ENCODE measurements around the gene IER5L. TPM values are rescaled to one million over a fixed set of nuclear protein-coding genes. Genes with fewer than 3 reads are reported as not detected.

The IER5L gene
- total RNA-seq, 1 experiment from 2014 or later, result 4.6 TPM

DNA sequence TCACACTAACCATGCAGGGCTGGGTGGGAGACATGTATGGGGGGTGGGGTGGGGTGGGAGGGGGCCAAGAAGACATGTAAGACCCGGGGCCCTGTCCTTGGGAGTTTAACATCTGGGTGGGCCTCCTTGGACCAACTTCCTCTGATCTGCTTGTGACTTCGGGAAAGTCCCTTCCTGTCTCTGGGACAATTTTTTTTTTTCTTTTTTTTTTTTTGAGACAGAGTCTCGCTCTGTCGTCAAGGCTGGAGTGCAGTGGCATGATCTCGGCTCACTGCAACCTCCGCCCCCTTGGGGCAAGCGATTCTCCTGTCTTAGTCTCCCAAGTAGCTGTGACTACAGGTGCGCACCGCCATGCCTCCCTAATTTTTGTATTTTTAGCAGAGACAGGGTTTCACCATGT is 23.8 kb upstream of the IER5L start (continued):
- TF ChIP-seq, protein P1, sequence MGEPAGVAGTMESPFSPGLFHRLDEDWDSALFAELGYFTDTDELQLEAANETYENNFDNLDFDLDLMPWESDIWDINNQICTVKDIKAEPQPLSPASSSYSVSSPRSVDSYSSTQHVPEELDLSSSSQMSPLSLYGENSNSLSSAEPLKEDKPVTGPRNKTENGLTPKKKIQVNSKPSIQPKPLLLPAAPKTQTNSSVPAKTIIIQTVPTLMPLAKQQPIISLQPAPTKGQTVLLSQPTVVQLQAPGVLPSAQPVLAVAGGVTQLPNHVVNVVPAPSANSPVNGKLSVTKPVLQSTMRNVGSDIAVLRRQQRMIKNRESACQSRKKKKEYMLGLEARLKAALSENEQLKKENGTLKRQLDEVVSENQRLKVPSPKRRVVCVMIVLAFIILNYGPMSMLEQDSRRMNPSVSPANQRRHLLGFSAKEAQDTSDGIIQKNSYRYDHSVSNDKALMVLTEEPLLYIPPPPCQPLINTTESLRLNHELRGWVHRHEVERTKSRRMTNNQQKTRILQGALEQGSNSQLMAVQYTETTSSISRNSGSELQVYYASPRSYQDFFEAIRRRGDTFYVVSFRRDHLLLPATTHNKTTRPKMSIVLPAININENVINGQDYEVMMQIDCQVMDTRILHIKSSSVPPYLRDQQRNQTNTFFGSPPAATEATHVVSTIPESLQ (CRISPR knock-in tag; IDR thresholded peaks at IDR 0.05), result no peak

DNA sequence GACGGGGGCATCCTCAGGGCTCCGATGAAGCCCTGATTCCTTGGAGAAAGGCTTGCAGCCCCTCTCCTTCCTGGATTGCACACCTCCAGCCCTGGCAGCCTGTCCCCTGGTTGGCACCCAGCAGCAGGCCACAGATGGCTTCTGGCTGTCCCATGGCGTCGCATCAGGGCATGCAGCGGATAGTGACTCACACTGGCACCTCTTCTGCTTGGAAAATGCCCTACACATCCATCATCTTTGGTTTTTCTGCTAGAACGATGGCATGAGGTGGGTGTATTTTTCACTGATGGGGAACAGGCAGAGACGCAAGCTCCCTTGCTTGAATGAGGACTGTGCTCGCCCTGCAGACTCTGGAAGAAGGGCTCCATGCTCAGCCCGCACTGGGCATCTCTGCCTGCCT is 23.2 kb upstream of the IER5L start:
- POLR2A ChIA-PET, result no interaction called here

DNA sequence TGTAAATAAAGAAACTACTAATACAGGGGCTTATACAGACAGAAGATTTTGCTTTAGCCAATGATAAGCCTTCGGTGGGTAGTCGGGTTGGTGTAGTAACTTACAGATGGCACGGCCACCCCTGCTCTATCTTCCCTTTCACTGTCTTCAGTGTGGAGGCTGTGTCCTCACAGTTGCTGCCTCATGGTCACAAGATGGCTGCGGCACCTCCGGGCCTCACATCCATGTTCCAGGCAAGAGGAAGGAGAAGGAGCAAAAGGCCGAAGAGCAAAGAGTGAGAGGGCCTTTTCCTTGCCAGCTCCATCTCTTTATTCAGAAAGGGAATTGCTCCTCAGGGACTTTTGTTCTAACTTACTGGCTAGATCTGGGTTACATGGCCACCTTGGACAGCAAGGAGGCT is 22.2 kb upstream of the IER5L start:
- DNase-seq (ENCODE audit: low spot score) (no peak), ATAC-seq (no peak)
- H3K9me3 Mint-ChIP-seq, result no peaks in the 10 kb centered on the region
- POLR2A ChIA-PET, result no interaction called here
- peaks cover 9% of the 10 kb centered on the region for H3K4me1 Mint-ChIP-seq
- TF ChIP-seq CREB1 (CRISPR knock-in tag; IDR thresholded peaks at IDR 0.05), result no peak
- TF ChIP-seq GTF2I (CRISPR knock-in tag; conservative IDR thresholded peaks at IDR 0.05), result peak; percentile 68
- CTCF ChIA-PET, result no interaction called here
- no peak overlapping the region for H3K4me3 Mint-ChIP-seq
- H3K36me3 Mint-ChIP-seq, result no peaks in the 10 kb centered on the region
- no peak overlapping the region for H3K27ac Mint-ChIP-seq
- peaks cover 25% of the 10 kb centered on the region for H3K27me3 Mint-ChIP-seq (ENCODE audit: low read depth)

More for the DNA sequence above, 23.2 kb upstream of the IER5L start:
- Mint-ChIP-seq H3K9me3 (no peaks in the 10 kb centered on the region), H3K4me3 (no peak overlapping the region), H3K27ac (no peak overlapping the region), H3K36me3 (no peaks in the 10 kb centered on the region), H3K27me3 (ENCODE audit: low read depth) (peaks cover 16% of the 10 kb centered on the region), H3K4me1 (peaks cover 9% of the 10 kb centered on the region)
- DNase-seq (ENCODE audit: low spot score) (no peak), ATAC-seq (no peak)
- CTCF ChIA-PET, result interaction anchor here (1.3 kb wide), 1 partner anchor 68 kb away, joined by 3 read pairs; no protein-coding TSS in a partner anchor
- TF ChIP-seq, protein P2, sequence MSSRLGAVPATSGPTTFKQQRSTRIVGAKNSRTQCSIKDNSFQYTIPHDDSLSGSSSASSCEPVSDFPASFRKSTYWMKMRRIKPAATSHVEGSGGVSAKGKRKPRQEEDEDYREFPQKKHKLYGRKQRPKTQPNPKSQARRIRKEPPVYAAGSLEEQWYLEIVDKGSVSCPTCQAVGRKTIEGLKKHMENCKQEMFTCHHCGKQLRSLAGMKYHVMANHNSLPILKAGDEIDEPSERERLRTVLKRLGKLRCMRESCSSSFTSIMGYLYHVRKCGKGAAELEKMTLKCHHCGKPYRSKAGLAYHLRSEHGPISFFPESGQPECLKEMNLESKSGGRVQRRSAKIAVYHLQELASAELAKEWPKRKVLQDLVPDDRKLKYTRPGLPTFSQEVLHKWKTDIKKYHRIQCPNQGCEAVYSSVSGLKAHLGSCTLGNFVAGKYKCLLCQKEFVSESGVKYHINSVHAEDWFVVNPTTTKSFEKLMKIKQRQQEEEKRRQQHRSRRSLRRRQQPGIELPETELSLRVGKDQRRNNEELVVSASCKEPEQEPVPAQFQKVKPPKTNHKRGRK (CRISPR knock-in tag; IDR thresholded peaks at IDR 0.05; ENCODE audit: borderline replicate concordance), result no peak
- TF ChIP-seq, protein P3, sequence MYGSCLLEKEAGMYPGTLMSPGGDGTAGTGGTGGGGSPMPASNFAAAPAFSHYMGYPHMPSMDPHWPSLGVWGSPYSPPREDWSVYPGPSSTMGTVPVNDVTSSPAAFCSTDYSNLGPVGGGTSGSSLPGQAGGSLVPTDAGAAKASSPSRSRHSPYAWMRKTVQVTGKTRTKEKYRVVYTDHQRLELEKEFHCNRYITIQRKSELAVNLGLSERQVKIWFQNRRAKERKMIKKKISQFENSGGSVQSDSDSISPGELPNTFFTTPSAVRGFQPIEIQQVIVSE (CRISPR knock-in tag; IDR thresholded peaks at IDR 0.05; ENCODE audit: borderline replicate concordance), result no peak
- TF ChIP-seq, protein P4, sequence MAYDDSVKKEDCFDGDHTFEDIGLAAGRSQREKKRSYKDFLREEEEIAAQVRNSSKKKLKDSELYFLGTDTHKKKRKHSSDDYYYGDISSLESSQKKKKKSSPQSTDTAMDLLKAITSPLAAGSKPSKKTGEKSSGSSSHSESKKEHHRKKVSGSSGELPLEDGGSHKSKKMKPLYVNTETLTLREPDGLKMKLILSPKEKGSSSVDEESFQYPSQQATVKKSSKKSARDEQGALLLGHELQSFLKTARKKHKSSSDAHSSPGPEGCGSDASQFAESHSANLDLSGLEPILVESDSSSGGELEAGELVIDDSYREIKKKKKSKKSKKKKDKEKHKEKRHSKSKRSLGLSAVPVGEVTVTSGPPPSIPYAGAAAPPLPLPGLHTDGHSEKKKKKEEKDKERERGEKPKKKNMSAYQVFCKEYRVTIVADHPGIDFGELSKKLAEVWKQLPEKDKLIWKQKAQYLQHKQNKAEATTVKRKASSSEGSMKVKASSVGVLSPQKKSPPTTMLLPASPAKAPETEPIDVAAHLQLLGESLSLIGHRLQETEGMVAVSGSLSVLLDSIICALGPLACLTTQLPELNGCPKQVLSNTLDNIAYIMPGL (CRISPR knock-in tag; IDR thresholded peaks at IDR 0.05), result no peak
- no peak for TF ChIP-seq SMAD3 (CRISPR knock-in tag; IDR thresholded peaks at IDR 0.05; ENCODE audit: borderline replicate concordance)

DNA sequence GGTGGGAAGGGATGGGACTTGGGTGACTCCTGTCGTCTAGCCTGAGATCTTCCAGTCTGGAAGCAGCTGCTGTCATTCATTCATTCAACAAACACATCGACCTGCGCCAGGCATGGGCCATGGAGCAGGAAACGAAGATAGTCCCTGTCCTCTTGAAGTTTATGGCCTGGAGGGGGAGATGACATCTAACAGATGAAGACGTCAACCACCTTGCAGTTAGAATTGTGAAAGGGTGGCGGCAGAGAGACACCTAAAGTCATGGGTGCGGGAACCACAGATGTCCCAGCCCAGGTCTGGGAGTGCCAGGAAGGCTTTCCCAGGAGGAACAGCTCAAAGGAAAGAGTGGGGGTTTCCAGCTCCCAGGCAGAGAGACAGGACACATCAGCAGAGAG is 21.0 kb upstream of the IER5L start:
- no peak overlapping the region for H3K27ac Mint-ChIP-seq

More for the DNA sequence above, 21.0 kb upstream of the IER5L start:
- DNase-seq (ENCODE audit: low spot score) (no peak), ATAC-seq (no peak)
- no peaks in the 10 kb centered on the region for H3K9me3 Mint-ChIP-seq
- H3K27me3 Mint-ChIP-seq (ENCODE audit: low read depth), result peaks cover 35% of the 10 kb centered on the region
- CTCF ChIA-PET, result interaction anchor here (1.1 to 3.0 kb wide), 4 partner anchors 16 to 407 kb away, joined by 3 to 18 read pairs (median 8); no protein-coding TSS in a partner anchor
- TF ChIP-seq, protein P5, sequence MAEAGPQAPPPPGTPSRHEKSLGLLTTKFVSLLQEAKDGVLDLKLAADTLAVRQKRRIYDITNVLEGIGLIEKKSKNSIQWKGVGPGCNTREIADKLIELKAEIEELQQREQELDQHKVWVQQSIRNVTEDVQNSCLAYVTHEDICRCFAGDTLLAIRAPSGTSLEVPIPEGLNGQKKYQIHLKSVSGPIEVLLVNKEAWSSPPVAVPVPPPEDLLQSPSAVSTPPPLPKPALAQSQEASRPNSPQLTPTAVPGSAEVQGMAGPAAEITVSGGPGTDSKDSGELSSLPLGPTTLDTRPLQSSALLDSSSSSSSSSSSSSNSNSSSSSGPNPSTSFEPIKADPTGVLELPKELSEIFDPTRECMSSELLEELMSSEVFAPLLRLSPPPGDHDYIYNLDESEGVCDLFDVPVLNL (CRISPR knock-in tag; IDR thresholded peaks at IDR 0.05; ENCODE audit: borderline replicate concordance, low read depth), result no peak
- TF ChIP-seq IRF2 (CRISPR knock-in tag; IDR thresholded peaks at IDR 0.05; ENCODE audit: borderline replicate concordance, low read depth), result no peak
- H3K4me1 Mint-ChIP-seq, result peaks cover 12% of the 10 kb centered on the region
- POLR2A ChIA-PET, result interaction anchor here (1.4 kb wide), 1 partner anchor 21 kb away, joined by 6 read pairs; the partner anchor contains the start of gene IER5L
- H3K36me3 Mint-ChIP-seq, result no peaks in the 10 kb centered on the region
- no peak overlapping the region for H3K4me3 Mint-ChIP-seq
